ENCODE measurements around the gene C1QTNF8. TPM values are rescaled to one million over a fixed set of nuclear protein-coding genes. Genes with fewer than 3 reads are reported as not detected.

C1QTNF8 gene
- total and polyA plus RNA-seq, 11 donors = not detected

DNA sequence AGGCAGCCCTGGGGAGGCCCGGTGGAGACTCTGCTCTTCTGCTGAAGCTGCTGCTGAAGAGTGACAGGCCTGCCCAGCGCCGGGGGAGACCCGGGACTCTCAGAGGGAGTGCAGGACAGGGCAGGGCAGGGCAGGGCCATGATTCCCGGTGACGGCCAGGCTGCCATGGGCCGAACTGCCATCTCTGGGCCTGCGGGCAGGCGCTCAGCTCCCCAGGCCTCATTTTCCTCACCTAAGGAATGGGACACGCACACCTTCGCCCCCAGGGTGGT is 46.1 kb downstream of the C1QTNF8 start:
- intact Hi-C loops (cut with DNase I) = loop anchor here in 1 of 10 donors (2.0 kb wide), 1 partner anchor 339 kb away; no protein-coding TSS in a partner anchor
- no peak for DNase-seq
- Histone ChIP-seq H3K9me3 (no peaks in the 10 kb centered on the region), H3K4me1 (peaks cover 0 to 28% (median 2%) of the 10 kb centered on the region in 12 donors), H3K27ac (no peak overlapping the region), H3K4me3 (no peak overlapping the region), H3K27me3 (peaks cover 6 to 68% (median 20%) of the 10 kb centered on the region in 9 donors), H3K36me3 (no peaks in the 10 kb centered on the region)
- TF ChIP-seq, protein P1, sequence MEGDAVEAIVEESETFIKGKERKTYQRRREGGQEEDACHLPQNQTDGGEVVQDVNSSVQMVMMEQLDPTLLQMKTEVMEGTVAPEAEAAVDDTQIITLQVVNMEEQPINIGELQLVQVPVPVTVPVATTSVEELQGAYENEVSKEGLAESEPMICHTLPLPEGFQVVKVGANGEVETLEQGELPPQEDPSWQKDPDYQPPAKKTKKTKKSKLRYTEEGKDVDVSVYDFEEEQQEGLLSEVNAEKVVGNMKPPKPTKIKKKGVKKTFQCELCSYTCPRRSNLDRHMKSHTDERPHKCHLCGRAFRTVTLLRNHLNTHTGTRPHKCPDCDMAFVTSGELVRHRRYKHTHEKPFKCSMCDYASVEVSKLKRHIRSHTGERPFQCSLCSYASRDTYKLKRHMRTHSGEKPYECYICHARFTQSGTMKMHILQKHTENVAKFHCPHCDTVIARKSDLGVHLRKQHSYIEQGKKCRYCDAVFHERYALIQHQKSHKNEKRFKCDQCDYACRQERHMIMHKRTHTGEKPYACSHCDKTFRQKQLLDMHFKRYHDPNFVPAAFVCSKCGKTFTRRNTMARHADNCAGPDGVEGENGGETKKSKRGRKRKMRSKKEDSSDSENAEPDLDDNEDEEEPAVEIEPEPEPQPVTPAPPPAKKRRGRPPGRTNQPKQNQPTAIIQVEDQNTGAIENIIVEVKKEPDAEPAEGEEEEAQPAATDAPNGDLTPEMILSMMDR (IDR thresholded peaks at IDR 0.05) = no peak
- no peak for TF ChIP-seq POLR2A (IDR thresholded peaks at IDR 0.05)
- WGBS, 4 donors = 64 to 77% (median 73%) methylated on average over 10 to 11 of the region's 11 CpGs
- ATAC-seq = no peak

DNA sequence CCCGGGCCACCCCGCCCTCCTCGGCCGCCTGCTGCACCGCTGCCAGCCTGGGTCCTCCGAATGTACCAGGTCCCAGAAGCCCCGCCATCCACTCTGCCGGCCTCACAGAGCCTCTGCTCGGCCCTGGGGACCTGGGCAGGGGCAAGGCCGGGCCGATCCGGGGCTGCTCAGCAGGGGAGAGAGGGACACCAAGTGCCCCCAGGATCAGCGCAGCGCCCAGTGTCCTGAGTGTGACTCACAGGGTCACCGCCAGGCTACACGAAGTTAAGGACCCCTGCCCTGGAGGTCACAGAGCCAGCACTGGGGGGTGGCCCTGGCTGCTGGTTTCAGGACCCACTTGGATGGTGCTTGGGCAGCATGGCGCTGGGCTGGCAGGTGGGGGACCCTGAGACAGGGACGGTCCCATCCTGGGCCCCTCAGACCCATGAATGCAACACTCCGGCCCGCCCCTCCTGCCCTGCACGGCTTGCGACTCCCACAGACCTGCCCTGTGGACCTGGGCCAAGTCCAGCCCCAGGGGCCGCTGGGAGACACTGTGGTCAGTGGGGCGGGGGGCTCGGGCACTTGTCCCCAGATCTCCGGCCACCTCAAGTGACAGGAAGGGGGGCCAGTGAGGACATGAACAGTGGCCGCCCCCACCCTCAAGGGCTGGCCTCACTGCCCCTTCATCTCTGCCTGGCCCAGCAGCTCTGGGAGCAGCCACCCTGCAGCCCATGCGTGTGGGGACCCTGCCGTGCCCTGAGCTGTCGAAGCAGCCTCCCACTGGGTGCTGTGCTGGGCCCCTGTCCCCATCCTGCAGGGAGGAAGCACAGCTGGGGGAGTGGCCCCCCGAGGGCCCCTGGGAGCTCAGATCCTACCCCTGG is 46.7 kb downstream of the C1QTNF8 start:
- DNase-seq = no peak
- Histone ChIP-seq H3K27me3 (peaks cover 11 to 68% (median 24%) of the 10 kb centered on the region in 9 donors), H3K27ac (no peak overlapping the region), H3K9me3 (no peaks in the 10 kb centered on the region), H3K36me3 (no peaks in the 10 kb centered on the region), H3K4me1 (peaks cover 0 to 29% (median 2%) of the 10 kb centered on the region in 12 donors), H3K4me3 (no peak overlapping the region)
- intact Hi-C loops (cut with DNase I) = no loop called here
- WGBS, 4 donors = 78 to 81% (median 79%) methylated on average over 20 to 31 of the region's 31 CpGs
- ATAC-seq = no peak
- no peak for TF ChIP-seq POLR2A (IDR thresholded peaks at IDR 0.05)
- TF ChIP-seq, protein P1 (IDR thresholded peaks at IDR 0.05) = no peak

DNA sequence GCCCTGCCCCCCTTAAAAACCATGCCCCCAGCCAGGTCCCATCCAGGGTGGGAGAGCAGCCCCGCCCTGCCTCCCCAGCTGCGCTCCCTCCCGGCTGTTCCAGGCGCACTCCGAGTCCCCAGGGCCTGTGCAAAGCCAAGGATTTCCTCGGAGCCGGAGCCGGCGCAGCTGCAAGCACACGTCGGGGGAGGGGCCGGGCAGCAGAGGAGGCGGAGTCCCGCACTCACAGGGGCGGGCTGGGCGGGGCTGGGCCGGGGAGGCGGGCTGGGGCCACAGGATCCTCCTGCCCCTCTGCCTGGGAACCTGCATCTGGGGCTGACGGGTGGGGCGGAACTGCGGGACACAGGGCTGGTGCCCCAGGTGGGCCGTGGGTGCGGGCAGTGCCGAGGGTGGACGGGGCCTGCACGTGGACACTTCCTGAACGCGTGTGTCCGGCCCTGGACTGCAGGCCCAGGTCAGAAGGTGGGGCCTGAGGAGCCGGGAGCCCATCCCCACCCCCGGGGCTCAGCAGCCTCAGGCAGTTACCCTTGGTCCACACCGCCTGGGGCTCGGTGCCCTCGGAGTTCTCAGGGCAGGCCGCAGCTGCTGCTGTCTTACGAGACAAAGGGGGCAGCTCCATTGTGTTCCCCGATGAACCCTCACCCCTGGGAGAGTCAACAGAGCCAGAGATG is 47.5 kb downstream of the C1QTNF8 start:
- no peak overlapping the region for H3K27ac ChIP-seq
- peak overlapping the region in 1 of 12 donors; percentile 10 for H3K4me3 ChIP-seq
- no peaks in the 10 kb centered on the region for H3K9me3 ChIP-seq
- DNase-seq = peak; percentile 70 to 86 (median 79)
- peaks cover 11 to 68% (median 29%) of the 10 kb centered on the region in 9 donors for H3K27me3 ChIP-seq
- peaks cover 0 to 37% (median 2%) of the 10 kb centered on the region in 12 donors for H3K4me1 ChIP-seq
- ATAC-seq = peak in 3 of 4 donors; percentile 69 to 88 (median 83)
- TF ChIP-seq, protein P1 (IDR thresholded peaks at IDR 0.05) = no peak
- no peak for TF ChIP-seq POLR2A (IDR thresholded peaks at IDR 0.05)
- no peaks in the 10 kb centered on the region for H3K36me3 ChIP-seq
- 19 to 70% (median 22%) methylated on average over 2 to 37 of the region's 37 CpGs for WGBS, 4 donors
- intact Hi-C loops (cut with DNase I) = no loop called here

DNA sequence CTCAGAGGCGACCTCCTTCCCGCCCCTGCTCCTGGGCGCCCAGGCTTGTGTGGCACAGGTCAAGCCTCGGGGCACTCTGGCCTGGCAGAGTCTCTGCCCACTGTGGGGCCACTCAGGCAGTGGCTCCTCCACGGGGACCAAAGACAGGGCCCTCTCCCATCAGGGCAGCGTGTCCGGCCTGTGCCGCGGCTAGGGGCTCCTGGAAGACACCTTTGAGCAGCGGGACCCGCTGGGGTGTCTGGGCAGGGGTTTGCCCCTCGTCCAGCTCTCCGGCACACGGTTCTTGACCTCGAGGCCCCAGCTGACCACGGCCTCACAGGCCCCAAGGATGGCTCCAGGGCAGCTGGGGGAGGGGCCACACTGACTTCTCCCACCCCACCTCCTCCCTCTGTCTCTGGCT is 48.2 kb downstream of the C1QTNF8 start:
- H3K4me3 ChIP-seq = no peak overlapping the region
- H3K27ac ChIP-seq = no peak overlapping the region
- DNase-seq = no peak
- peaks cover 11 to 62% (median 27%) of the 10 kb centered on the region in 9 donors for H3K27me3 ChIP-seq
- intact Hi-C loops (cut with DNase I) = no loop called here
- no peak for ATAC-seq
- H3K4me1 ChIP-seq = peaks cover 0 to 37% (median 2%) of the 10 kb centered on the region in 12 donors
- whole genome bisulfite sequencing, 4 donors = 74 to 82% (median 79%) methylated on average over 14 to 16 of the region's 16 CpGs
- TF ChIP-seq, protein P1 (IDR thresholded peaks at IDR 0.05) = no peak
- no peak for TF ChIP-seq POLR2A (IDR thresholded peaks at IDR 0.05)
- H3K9me3 ChIP-seq = no peaks in the 10 kb centered on the region
- no peaks in the 10 kb centered on the region for H3K36me3 ChIP-seq
